ENCODE results near the gene SOX5. TPM values are rescaled to one million over a fixed set of nuclear protein-coding genes. Genes with fewer than 3 reads are reported as not detected.

SOX5 gene
- total and polyA plus RNA-seq, 2 experiments from 2014 or later, result 1.0 to 4.7 TPM

DNA sequence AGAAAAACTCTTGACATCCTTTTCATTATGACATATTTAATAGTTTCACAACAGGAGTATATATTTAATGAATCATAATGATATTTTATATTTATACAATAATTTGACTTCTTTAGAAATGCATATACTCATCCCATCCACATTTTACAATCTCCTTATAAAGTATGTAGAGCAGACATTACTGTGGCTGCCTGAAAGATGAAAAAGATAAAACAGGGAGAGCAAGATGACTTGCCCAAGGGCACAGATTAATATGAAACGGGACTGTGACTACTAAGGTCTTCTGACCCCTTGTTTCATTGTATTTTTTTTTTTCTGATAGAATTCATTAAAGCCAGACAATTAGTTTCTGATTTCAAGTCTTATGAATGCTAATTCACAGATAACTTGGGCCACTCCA lies 293.6 kb downstream of the SOX5 start:
- Mint-ChIP-seq H3K9me3 (no peaks in the 10 kb centered on the region), H3K27me3 (ENCODE audit: insufficient read depth, low read depth, poor library complexity) (peaks cover 2% of the 10 kb centered on the region), H3K4me3 (no peak overlapping the region), H3K27ac (no peak overlapping the region), H3K4me1 (no peaks in the 10 kb centered on the region), H3K36me3 (ENCODE audit: low read depth) (no peaks in the 10 kb centered on the region)
- Histone ChIP-seq H3K27ac (ENCODE audit: low read depth) (no peak overlapping the region), H3K9me2 (ENCODE audit: insufficient read depth) (no peaks in the 10 kb centered on the region), H3K79me2 (replicated peaks; ENCODE audit: insufficient read depth) (no peaks in the 10 kb centered on the region), H3K4me3 (no peak overlapping the region), H3K36me3 (ENCODE audit: insufficient read depth) (no peaks in the 10 kb centered on the region), H2AFZ (no peak overlapping the region), H3K4me2 (no peak overlapping the region), H3K4me1 (ENCODE audit: insufficient read depth) (no peaks in the 10 kb centered on the region), H4K20me1 (replicated peaks; ENCODE audit: insufficient read depth) (no peaks in the 10 kb centered on the region), H3F3A (replicated peaks; ENCODE audit: low read depth) (no peaks in the 10 kb centered on the region), H3K27me3 (ENCODE audit: insufficient read depth) (no peaks in the 10 kb centered on the region)
- DNase-seq (ENCODE audit: low spot score) (no peak), ATAC-seq (no peak)
- TF ChIP-seq NANOG (IDR thresholded peaks at IDR 0.05; ENCODE audit: borderline replicate concordance) (no peak), ZNF114 (CRISPR knock-in tag; IDR thresholded peaks at IDR 0.05) (no peak), POLR2AphosphoS5 (IDR thresholded peaks at IDR 0.05; ENCODE audit: low read depth) (no peak), ZNF462 (CRISPR knock-in tag; IDR thresholded peaks at IDR 0.05) (no peak), EZH2 (IDR thresholded peaks at IDR 0.05; ENCODE audit: low read depth, unreplicated experiment) (no peak), JUNB (IDR thresholded peaks at IDR 0.05; ENCODE audit: unreplicated experiment) (no peak), CTCF (conservative IDR thresholded peaks at IDR 0.05; ENCODE audit: low read depth in 2 of 2) (no peak), REST (IDR thresholded peaks at IDR 0.05; ENCODE audit: unreplicated experiment) (no peak), STAT1 (IDR thresholded peaks at IDR 0.05; ENCODE audit: unreplicated experiment) (no peak), EZH2phosphoT487 (IDR thresholded peaks at IDR 0.05; ENCODE audit: unreplicated experiment) (no peak), CREB1 (CRISPR knock-in tag; IDR thresholded peaks at IDR 0.05; ENCODE audit: low read depth) (no peak), ZNF331 (CRISPR knock-in tag; IDR thresholded peaks at IDR 0.05; ENCODE audit: low read depth) (no peak)
- TF ChIP-seq, protein P1, sequence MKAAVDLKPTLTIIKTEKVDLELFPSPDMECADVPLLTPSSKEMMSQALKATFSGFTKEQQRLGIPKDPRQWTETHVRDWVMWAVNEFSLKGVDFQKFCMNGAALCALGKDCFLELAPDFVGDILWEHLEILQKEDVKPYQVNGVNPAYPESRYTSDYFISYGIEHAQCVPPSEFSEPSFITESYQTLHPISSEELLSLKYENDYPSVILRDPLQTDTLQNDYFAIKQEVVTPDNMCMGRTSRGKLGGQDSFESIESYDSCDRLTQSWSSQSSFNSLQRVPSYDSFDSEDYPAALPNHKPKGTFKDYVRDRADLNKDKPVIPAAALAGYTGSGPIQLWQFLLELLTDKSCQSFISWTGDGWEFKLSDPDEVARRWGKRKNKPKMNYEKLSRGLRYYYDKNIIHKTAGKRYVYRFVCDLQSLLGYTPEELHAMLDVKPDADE (IDR thresholded peaks at IDR 0.05), result no peak
